PFSK-1 (cell line): Measurements from ENCODE around the gene PROZ.

ENCODE experiments used
- FOXP2 ChIP-seq: optimal IDR thresholded peaks from 2 replicates; pipeline ENCODE3; 2011; ENCODE audit warnings: borderline replicate concordance, control low read depth, inconsistent platforms; ENCODE audit not compliant: insufficient read depth; ENCODE audit errors: extremely low read length, extremely low read depth
- POLR2AphosphoS5 ChIP-seq: IDR thresholded peaks from 2 replicates; pipeline ENCODE4 v1.6.1; 2012; ENCODE audit warnings: low read depth, mild to moderate bottlenecking, control low read depth, low read length, moderate library complexity
- SIN3A ChIP-seq: IDR thresholded peaks from 2 replicates; pipeline ENCODE4 v1.6.1; 2012; ENCODE audit warnings: mild to moderate bottlenecking, low read length, moderate library complexity, borderline replicate concordance; ENCODE audit not compliant: insufficient read depth
- TAF1 ChIP-seq: IDR thresholded peaks from 2 replicates; pipeline ENCODE4 v1.6.1; 2012; ENCODE audit warnings: low read length, control low read depth, borderline replicate concordance; ENCODE audit not compliant: insufficient read depth
- TF ChIP-seq, protein P1 (sequence below), 2 experiments: IDR thresholded peaks; 2 replicates each; pipeline versions ENCODE4 v1.6.1 to v1.8.0; 2011 to 2012; ENCODE audit warnings: low read depth in 2 of 2, low read length in 2 of 2, control low read depth in 1 of 2, inconsistent platforms in 1 of 2, mild to moderate bottlenecking in 1 of 2, moderate library complexity in 1 of 2; ENCODE audit not compliant: insufficient read depth in 1 of 2

Gene PROZ

DNA sequence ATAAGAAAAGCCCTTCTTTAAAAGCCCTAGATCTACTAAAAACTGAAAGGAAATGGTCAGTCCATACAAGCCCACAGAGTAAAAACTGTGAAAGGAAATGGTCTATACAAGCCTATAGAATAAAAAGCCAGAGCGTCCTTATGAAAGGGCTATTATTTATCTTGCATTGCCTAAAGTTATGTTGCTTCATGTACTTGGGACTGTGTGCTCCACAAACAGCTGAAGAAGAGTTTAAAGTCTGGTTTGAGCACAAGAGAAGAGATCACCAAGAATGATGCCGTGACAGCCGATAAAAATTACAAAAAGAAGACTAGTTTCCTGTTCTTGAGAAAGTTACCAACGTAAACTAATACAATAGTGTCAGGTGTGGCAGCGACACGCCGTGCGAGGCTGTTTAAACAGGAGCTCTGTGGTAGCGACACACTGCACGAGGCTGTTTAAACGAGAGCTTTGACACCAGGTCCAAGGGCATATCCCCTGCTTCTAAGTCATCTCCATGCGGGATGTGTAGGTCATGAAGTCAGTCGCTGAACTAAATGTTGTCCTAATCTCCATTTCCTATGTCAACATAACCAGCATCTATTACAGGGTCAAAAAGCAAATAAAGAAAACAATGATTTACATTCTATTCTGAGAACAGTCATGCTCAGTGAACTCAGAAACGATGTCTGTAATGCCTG is 25.1 kb downstream of the PROZ start:
- TF ChIP-seq, protein P1, sequence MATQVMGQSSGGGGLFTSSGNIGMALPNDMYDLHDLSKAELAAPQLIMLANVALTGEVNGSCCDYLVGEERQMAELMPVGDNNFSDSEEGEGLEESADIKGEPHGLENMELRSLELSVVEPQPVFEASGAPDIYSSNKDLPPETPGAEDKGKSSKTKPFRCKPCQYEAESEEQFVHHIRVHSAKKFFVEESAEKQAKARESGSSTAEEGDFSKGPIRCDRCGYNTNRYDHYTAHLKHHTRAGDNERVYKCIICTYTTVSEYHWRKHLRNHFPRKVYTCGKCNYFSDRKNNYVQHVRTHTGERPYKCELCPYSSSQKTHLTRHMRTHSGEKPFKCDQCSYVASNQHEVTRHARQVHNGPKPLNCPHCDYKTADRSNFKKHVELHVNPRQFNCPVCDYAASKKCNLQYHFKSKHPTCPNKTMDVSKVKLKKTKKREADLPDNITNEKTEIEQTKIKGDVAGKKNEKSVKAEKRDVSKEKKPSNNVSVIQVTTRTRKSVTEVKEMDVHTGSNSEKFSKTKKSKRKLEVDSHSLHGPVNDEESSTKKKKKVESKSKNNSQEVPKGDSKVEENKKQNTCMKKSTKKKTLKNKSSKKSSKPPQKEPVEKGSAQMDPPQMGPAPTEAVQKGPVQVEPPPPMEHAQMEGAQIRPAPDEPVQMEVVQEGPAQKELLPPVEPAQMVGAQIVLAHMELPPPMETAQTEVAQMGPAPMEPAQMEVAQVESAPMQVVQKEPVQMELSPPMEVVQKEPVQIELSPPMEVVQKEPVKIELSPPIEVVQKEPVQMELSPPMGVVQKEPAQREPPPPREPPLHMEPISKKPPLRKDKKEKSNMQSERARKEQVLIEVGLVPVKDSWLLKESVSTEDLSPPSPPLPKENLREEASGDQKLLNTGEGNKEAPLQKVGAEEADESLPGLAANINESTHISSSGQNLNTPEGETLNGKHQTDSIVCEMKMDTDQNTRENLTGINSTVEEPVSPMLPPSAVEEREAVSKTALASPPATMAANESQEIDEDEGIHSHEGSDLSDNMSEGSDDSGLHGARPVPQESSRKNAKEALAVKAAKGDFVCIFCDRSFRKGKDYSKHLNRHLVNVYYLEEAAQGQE (IDR thresholded peaks at IDR 0.05; ENCODE audit: insufficient read depth in 1 of 2, low read depth in 2 of 2, low read length in 2 of 2): no peak
- TF ChIP-seq FOXP2 (no peak), SIN3A (no peak), POLR2AphosphoS5 (no peak), TAF1 (no peak)

DNA sequence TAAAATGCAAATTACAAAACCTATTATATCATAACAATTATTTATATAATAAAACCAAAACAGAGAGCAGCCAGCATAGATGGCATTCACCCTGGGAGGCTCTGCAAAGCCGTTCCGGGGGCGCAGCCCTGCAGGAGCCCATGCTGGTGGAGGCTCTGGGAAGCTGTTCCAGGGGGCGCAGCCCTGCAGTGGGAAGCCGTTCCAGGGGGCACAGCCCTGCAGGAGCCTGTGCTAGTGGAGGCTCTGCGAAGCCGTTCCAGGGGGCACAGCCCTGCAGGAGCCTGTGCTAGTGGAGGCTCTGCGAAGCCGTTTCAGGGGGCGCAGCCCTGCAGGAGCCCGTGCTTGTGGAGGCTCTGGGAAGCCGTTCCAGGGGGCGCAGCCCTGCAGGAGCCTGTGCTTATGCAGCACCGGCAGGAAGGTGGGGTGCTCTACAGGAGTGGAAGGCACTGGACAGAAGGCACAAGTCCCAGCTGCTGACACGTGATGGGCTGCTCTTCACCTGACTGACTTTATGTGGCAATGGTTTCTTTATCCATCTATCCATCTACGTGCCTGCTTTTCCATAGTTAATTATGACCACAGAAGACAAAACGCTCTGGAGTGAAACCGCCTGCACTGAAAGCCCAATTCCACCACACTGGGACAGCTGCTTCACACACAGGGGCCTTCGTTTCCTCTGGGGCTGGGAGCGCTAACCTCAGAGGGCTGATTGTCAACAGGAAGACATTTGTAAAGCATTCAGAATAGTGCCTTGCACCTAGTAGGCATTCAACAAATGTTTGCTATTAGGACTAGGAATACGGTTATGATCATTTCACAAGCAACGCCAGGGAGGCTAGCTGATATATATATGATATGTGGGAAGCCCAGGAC is 26.4 kb downstream of the PROZ start:
- no peak for TF ChIP-seq POLR2AphosphoS5
- TF ChIP-seq, protein P1 (IDR thresholded peaks at IDR 0.05; ENCODE audit: insufficient read depth in 1 of 2, low read depth in 2 of 2, low read length in 2 of 2): no peak
- no peak for TF ChIP-seq FOXP2
- TF ChIP-seq SIN3A: no peak
- no peak for TF ChIP-seq TAF1

DNA sequence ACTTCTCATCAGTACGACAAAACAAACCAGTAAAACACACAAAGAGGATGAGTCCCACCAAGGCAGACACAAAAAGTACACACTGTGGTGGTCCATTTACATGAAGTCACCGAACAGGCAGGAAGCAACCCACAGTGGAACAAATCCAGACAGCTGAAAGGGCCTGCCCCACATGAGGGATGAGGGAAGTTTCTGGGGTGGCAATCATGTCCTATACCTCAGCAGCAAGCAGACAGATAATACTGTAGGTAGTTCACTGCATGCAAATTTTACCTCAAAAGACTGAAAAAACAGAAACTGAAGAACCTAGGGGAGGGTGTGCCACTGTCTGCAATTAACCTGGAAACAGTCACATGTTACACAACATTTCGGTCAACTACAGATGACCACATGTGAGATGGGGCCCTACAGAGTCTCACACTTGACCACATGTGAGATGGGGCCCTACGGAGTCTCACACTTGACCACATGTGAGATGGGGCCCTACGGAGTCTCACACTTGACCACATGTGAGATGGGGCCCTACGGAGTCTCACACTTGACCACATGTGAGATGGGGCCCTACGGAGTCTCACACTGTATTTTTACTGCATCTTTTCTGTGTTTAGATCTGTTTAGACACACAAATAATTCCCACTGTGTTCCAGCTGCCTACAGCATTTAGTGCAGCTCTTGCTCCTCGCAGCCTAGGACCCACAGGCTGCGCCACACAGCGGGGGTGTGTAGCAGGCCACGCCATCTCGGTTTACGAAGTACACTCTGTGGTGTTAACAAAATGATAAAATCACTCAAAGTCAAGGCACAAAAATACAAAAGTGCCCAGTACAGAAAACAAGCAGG is 27.8 kb downstream of the PROZ start:
- TF ChIP-seq FOXP2 (no peak), SIN3A (no peak), POLR2AphosphoS5 (no peak), TAF1 (no peak)
- TF ChIP-seq, protein P1 (IDR thresholded peaks at IDR 0.05; ENCODE audit: insufficient read depth in 1 of 2, low read depth in 2 of 2, low read length in 2 of 2): no peak

DNA sequence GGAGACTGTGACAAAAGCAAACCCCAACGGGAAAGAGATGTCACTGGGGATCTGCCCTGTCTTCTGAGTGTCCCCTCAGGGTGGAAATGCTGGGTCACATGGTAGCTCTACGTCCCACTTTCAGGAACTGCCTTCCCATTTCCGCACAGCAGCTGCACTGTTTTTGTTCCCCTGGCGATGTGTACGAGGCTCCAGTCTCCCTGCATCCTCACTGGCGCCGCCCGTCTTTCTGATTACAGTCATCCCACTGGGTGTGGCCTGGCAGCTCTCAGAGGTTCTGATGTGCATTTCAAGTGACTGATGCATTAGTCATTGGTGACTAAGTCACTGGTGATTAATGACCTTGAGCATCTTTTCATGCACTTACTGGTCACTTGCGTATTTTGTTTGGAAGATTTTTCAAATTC is 28.8 kb downstream of the PROZ start:
- TF ChIP-seq FOXP2 (peak; percentile 81), POLR2AphosphoS5 (no peak)
